NCI-H524 (cell line): Measurements from ENCODE around the gene ZNF506.
"Not testable (repeated sequence)": the region's sequence is repeated elsewhere in the genome, so short reads cannot be mapped to it uniquely, and the experiment has no call there.

Experiments used
- DNase-seq, 2 experiments: peaks; one replicate each; lab custom pipeline; 2025; lab: John Stamatoyannopoulos, UW

Gene ZNF506

GRCh38 chr19:19745496-19746285, 75.9 kb downstream of the ZNF506 start:
- DNase-seq, result no peak

- DNase-seq, result no peak
Observed at GRCh38 chr19:19744641-19745040, 76.9 kb downstream of the ZNF506 start.

- DNase-seq, result not testable (repeated sequence)
Observed at GRCh38 chr19:19743921-19744320, 77.6 kb downstream of the ZNF506 start.

GRCh38 chr19:19743176-19743575, 78.4 kb downstream of the ZNF506 start:
- no peak for DNase-seq

- no peak for DNase-seq
Observed at GRCh38 chr19:19742773-19743172, 78.8 kb downstream of the ZNF506 start.
